HT-29 (cell line): ENCODE results near the gene PLSCR1. TPM values are rescaled to one million over a fixed set of nuclear protein-coding genes. Genes with fewer than 3 reads are reported as not detected.

Experiments used
- DNase-seq: peaks from one replicate; pipeline ENCODE4 v3.0.0-alpha.2; 2015; ENCODE audit warnings: low spot score
- small RNA-seq: library from RNA; depleted of rRNA; stranded (forward); fragments of <200 nt; gene quantifications from one replicate; pipeline ENCODE3, GENCODE V24; 2014
- total RNA-seq: library from RNA; depleted of rRNA; stranded (reverse); fragments of >200 nt; shearing (Covaris generic); gene quantifications from 2 replicates; pipeline ENCODE4 v1.2.3, GENCODE V29; 2014; rRNA removed

PLSCR1 gene
- total RNA-seq, 1 experiment from 2014 or later: 83.9 TPM

- DNase-seq: no peak
These were observed 70.7 kb downstream of the PLSCR1 start for GRCh38 chr3:146473726-146474125.

DNA sequence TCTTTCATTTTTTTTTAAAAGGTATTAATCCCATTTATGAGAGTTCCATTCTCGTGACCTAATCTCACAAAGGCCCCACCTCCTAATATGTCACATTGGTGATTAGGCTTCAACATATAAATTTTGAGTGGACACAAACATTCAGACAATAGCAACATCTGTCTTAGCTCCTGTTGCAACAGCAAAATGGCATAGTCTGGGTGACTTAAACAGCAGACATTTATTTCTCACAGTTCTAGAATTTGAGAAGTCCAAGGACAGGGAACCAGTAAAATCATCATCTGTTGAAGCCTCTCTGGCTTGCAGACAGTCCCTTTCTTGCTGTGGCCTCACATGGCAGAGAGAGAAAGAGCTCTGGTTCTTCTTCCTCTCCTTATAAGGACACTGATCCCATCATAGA, 71.8 kb downstream of the PLSCR1 start:
- no peak for DNase-seq

GRCh38 chr3:146471012-146471411, 73.4 kb downstream of the PLSCR1 start:
- DNase-seq: no peak

DNA sequence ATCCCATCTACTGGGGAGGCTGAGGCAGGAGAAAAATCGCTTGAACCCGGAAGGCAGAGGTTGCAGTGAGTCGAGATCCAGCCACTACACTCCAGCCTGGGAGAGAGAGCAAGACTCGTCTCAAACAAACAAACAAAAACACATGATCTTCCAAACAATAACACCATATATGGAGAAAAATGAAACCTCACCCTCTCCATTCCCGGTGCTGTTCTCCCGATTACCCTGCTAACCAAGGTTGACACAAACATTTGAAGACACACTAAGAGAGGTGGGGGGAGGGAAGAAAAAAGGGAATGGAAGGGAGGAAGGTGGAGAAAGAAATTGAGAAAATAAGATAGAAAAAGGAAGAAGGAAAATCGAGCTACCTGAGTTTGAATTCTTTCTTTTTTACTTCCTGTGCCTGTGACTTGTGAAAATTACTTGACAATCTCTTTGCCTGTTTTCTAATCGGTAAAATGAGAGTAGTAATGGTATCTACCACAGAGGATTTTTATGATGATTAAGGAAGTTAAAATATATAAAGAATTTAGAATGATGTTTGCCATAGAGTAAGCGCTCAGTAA, 73.9 kb downstream of the PLSCR1 start:
- DNase-seq: no peak

DNA sequence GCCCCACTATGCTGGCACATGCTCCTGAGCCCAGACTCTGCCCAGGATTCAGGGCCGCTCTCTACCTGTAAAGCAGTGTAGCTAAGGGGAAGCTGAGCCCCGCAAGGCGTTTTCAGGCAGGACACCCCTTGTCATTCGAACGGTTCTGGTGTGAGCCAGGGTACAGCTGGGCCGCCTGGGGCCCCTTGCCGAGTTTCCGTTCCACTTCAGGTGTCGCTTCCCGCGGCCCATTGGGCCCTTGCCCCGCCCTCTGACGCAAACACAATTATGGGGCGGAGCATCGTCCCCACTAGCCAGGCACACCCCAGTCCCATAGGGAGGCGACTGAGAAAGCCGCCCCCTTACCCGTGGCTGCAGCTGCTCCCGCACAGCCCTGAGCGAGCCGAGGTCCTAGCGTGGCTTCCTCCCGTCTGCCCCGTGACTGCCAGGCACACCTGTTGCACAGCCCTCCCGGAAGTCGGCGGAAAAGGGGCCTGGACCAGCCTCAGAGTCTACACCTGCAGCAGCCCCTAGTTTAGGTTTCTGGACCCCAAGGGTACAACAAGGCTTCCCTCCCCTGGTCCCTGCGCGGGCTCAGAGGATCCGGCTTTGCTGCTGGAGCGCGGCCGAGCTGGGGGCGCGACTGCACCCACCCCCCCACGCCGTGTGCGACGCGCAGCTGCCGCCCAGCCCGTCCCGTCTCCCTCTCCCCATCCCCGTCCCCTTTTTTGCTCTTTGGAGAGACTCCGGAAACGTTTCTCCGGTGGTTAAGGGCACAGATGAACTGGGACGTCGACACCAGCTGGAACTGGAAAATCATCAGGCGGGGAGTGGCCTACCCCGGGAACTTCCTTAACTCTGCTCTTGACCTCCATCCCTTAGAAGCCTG, 75.0 kb downstream of the PLSCR1 start, which contains the start of gene PLSCR2:
PLSCR2 (minus strand) TSS at position 412 of the 868 bp plus-strand sequence. CDS start 9,657 bp downstream, outside the sequence.
- DNase-seq: no peak

DNA sequence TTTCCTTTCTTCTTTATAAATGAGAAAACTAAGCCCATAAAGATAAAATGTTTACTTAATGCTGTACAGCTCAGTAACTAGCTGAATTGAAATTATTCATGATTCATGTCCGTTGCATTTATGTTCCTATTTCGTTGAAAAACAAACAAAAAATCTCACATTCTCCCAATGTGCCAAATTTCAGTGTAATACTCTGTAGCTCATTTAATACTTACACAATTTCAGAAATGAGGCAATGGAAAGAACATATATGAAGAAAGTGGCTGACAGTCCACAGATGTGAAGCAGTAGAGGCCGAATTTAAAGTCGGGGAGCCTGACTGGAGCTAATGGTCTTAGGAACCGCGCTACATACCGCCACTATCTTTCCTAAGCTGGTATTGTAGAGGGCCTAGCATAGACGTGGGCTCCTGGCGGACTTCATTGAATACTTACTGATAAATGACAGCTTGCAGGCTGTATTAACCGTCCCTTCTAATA, 75.7 kb downstream of the PLSCR1 start:
- no peak for DNase-seq

DNA sequence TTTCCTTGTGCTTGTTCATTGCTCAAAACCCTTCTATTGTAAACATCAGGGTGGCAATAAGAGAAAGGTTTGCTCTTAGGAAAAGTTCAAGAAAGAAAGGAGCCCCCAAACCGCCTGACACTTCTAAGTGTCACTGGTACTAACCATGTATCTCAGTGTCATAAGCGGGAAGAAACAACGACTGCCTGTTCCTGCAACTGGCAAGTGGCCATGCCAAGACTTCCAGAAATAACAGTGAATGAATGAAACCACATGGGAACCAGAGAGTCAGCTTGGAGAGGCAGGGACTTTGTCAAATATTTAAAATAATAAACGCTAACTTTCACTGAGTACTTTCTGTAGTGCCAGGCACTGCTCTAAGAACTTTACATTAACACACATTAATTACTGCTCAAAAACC, 76.2 kb downstream of the PLSCR1 start:
- DNase-seq: no peak

DNA sequence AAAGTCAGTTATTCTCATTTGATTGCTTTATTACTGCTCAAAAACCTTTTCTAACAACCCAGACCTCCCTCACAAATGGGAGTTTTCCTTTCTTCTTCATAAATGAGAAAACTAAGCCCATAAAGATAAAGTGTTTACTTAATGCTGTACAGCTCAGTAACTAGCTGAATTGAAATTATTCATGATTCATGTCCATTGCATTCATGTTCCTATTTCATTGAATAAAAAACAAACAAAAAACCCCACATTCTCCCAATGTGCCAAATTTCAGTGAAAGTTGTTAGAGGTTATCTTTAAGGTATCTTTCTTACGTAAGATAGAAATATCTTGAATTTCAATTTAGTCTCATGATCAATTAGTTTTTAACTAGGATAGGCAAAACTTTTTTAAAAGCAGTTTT, 77.8 kb downstream of the PLSCR1 start:
- DNase-seq: no peak

- DNase-seq: no peak
These were observed 78.5 kb downstream of the PLSCR1 start for GRCh38 chr3:146465693-146466465.

Small RNA genes within 50 kb of the gene (small RNA-seq; reads per million reads assigned to genes)
- gene RNU6-428P: not detected

Other genes starting within 250 kb of the PLSCR1 start
- gene PLSCR2, start 75.0 kb downstream of the PLSCR1 start, total RNA-seq: not detected in 2 replicates
- not detected in 2 replicates for gene PLSCR5, start 60.7 kb upstream of the PLSCR1 start, total RNA-seq